ENCODE results near the gene MCM3AP. TPM values are rescaled to one million over a fixed set of nuclear protein-coding genes. Genes with fewer than 3 reads are reported as not detected.

MCM3AP gene
- total and polyA plus RNA-seq, 9 of the 15 experiments (the other 6 are each of a cell fraction or from before 2014, with no cell fraction given), result 6.5 to 179 (median 69.6) TPM

DNA sequence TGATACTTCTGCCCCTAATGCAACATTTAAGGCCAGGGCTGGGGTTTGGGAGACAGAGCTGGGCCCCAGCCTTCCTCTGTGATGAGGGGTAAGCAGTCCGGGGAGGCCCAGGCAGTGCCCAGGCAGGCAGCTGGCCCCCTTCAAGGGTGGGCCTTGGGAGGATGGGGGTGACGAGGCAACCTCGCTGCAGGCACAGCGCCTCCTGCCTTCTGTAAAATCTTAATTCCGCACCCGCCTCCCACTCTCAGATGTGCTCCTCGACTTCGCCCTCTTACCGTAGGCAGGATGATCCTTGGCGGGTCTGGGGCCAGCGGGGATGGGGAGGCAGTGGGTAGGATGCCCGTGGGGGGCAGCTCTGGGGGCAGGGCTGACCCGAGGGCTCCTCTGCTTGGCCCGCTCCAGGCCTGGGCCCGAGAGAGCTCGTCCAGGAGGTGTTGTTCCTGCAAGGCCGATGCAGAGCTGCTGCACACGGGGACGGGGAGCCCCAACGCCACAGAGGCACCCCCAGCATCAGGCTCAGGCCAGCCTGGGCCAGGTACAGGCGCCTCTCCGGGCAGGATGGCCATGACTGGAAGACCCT is 29.1 kb upstream of the MCM3AP start (continued):
- no peak for TF ChIP-seq ZNF79 (CRISPR knock-in tag; IDR thresholded peaks at IDR 0.05; ENCODE audit: low read depth)
- TF ChIP-seq POLR2G (IDR thresholded peaks at IDR 0.05; ENCODE audit: low read depth, low read length), result peak; percentile 68

DNA sequence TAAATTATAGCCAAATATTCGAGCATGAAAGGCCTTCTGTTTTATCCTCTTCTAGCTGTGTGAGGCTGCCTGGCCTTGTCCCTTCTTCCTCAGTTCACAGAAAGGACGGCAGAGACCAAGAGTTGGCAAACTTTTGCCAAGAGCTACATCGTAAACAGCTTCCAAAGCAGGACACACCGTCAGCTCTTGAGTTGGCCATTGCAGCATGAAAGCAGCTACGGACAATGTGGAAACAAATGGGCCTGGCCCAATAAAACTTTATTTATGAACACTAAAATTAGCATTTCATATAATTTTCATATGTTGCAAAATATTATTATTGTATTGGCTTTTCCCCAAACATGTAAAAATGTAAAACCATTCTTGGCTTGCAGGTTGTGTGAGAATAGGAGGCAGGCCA is 27.5 kb upstream of the MCM3AP start:
- no peak for DNase-seq (ENCODE audit: extremely low read depth in 1 of 4, low spot score in 3 of 4)
- no peak overlapping the region for H3K27ac ChIP-seq (ENCODE audit: extremely low read depth, low read depth, low read length)
- no peak overlapping the region for H2AFZ ChIP-seq (ENCODE audit: low read depth, low read length)
- ATAC-seq, result no peak
- no peaks in the 10 kb centered on the region for H3K9me1 ChIP-seq (ENCODE audit: control insufficient read depth, insufficient read depth, low read length)
- WGBS (ENCODE audit: insufficient coverage, low coverage, missing lambda C conversion rate), result 86% methylated on average over 5 of the region's 5 CpGs
- TF ChIP-seq, protein P1, sequence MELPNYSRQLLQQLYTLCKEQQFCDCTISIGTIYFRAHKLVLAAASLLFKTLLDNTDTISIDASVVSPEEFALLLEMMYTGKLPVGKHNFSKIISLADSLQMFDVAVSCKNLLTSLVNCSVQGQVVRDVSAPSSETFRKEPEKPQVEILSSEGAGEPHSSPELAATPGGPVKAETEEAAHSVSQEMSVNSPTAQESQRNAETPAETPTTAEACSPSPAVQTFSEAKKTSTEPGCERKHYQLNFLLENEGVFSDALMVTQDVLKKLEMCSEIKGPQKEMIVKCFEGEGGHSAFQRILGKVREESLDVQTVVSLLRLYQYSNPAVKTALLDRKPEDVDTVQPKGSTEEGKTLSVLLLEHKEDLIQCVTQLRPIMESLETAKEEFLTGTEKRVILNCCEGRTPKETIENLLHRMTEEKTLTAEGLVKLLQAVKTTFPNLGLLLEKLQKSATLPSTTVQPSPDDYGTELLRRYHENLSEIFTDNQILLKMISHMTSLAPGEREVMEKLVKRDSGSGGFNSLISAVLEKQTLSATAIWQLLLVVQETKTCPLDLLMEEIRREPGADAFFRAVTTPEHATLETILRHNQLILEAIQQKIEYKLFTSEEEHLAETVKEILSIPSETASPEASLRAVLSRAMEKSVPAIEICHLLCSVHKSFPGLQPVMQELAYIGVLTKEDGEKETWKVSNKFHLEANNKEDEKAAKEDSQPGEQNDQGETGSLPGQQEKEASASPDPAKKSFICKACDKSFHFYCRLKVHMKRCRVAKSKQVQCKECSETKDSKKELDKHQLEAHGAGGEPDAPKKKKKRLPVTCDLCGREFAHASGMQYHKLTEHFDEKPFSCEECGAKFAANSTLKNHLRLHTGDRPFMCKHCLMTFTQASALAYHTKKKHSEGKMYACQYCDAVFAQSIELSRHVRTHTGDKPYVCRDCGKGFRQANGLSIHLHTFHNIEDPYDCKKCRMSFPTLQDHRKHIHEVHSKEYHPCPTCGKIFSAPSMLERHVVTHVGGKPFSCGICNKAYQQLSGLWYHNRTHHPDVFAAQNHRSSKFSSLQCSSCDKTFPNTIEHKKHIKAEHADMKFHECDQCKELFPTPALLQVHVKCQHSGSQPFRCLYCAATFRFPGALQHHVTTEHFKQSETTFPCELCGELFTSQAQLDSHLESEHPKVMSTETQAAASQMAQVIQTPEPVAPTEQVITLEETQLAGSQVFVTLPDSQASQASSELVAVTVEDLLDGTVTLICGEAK (IDR thresholded peaks at IDR 0.05), result peak; percentile 64; the same call in 1 of the 2 replicates
- TF ChIP-seq, protein P1 (CRISPR knock-in tag; IDR thresholded peaks at IDR 0.05), result no peak
- no peak for TF ChIP-seq MAFG (tag; conservative IDR thresholded peaks at IDR 0.05)
- TF ChIP-seq, protein P2, sequence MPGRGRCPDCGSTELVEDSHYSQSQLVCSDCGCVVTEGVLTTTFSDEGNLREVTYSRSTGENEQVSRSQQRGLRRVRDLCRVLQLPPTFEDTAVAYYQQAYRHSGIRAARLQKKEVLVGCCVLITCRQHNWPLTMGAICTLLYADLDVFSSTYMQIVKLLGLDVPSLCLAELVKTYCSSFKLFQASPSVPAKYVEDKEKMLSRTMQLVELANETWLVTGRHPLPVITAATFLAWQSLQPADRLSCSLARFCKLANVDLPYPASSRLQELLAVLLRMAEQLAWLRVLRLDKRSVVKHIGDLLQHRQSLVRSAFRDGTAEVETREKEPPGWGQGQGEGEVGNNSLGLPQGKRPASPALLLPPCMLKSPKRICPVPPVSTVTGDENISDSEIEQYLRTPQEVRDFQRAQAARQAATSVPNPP (IDR thresholded peaks at IDR 0.05; ENCODE audit: borderline replicate concordance, insufficient read depth, insufficient read length), result no peak
- no peak for TF ChIP-seq RBM34 (IDR thresholded peaks at IDR 0.05; ENCODE audit: borderline replicate concordance, insufficient read depth, low read length)
- ChIA-PET CTCF (ENCODE audit: low intra/inter-chr PET ratio) (no interaction called here), POLR2A (interaction anchor here (1.1 to 2.5 kb wide), 2 partner anchors 10 to 12 kb away, joined by 5 to 12 read pairs; partner anchors contain the start of gene C21orf58)
- no peak overlapping the region for H3K4me3 ChIP-seq
- in situ Hi-C loops (cut with MboI), result no loop called here
- no peaks in the 10 kb centered on the region for H3K27me3 ChIP-seq (ENCODE audit: control insufficient read depth in 2 of 2, insufficient read depth in 2 of 2, low read length in 2 of 2)
- no peak for FAIRE-seq
- no peaks in the 10 kb centered on the region for H3K9me3 ChIP-seq (replicated peaks; ENCODE audit: control insufficient read depth, insufficient read depth, low read depth, low read length)
- H3K36me3 ChIP-seq (ENCODE audit: control insufficient read depth, insufficient read depth, low read length), result peaks cover 67% of the 10 kb centered on the region; the same call in 2 of the 3 replicates
- H3K9ac ChIP-seq (ENCODE audit: insufficient read depth in 1 of 2, low read depth in 2 of 2, low read length in 2 of 2), result no peak overlapping the region; a peak in 1 of 4 replicates
- no peak overlapping the region for H3K4me2 ChIP-seq (ENCODE audit: insufficient read depth, low read length)
- no peaks in the 10 kb centered on the region for H3K79me2 ChIP-seq (ENCODE audit: control insufficient read depth, insufficient read depth, low read length)
- H3K4me1 ChIP-seq (replicated peaks in 1 of 2; ENCODE audit: control insufficient read depth in 2 of 2, insufficient read depth in 2 of 2, low read length in 2 of 2), result peaks cover 0 to 17% of the 10 kb centered on the region in 2 experiments; a peak in 2 of 5 replicates
- BruUV-seq (replicated peaks), result no TSS peak
- intact Hi-C loops (cut with micrococcal nuclease), result no loop called here
- 0 out of 2 replicates have a peak, but pooled peaks cover 2% of the 10 kb centered on the region for H4K20me1 ChIP-seq (replicated peaks; ENCODE audit: control insufficient read depth, insufficient read depth, low read length)

Measured in K562 (cell line).